Measurements from ENCODE around the gene TENM4.

TENM4 gene

DNA sequence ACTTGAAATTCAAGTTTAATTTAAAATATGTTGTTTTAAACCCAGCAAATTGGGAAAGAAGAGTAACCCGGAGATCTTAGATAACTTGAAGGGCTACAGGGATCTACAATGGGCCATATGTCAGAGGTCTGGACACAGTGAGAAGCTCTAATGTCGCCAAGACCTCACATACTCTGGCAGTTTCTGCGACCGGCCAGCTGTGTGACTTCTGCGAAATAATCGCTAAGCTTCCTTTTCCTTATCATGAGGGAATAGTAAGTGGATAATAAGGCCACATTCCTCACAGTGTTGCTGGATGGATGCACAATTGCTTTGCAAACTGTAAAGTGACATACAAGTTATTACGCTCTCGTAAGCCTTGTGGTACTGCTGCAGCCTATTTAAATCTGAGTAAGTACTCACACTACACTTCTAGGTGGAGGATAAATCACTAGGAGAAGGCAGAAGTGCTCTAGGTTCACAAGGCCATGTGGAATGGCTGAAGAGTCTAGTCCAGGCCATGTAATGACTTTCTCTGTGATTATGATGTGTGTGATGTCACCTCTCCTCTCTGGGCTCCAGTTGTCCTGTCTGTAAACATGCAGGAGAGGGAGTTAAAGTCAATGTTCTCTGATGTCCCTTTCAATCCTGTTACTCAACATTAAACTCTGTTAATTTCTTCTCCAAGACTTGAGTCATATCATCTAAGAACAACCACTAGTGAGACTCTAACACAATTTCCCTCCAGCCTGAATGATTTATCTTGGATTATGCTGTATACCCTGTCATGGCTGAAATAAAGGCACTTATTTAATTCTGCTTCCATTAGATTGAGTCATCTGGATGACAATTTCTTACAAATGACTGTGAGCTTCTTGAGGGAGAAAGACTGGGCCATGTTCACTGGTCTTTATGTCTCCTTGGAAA, 673.5 kb downstream of the TENM4 start:
- Histone ChIP-seq H3K4me3 (ENCODE audit: low read depth in 1 of 2, low read length in 2 of 2) (no peak overlapping the region), H4K20me1 (ENCODE audit: insufficient read depth, low read length) (no peaks in the 10 kb centered on the region), H3K36me3 (ENCODE audit: insufficient read depth, low read length) (no peaks in the 10 kb centered on the region), H3K79me2 (ENCODE audit: insufficient read depth, low read length) (no peaks in the 10 kb centered on the region), H2AFZ (ENCODE audit: low read depth, low read length) (no peak overlapping the region), H3K27ac (ENCODE audit: low read length) (no peak overlapping the region), H3K4me2 (ENCODE audit: insufficient read depth, low read length) (no peak overlapping the region), H3K27me3 (ENCODE audit: insufficient read depth, low read length, poor library complexity) (no peaks in the 10 kb centered on the region), H3K9ac (ENCODE audit: low read depth, low read length) (no peak overlapping the region), H3K4me1 (ENCODE audit: insufficient read depth, low read length) (no peaks in the 10 kb centered on the region), H3K9me3 (ENCODE audit: insufficient read depth, low read length, severe bottlenecking) (no peaks in the 10 kb centered on the region)
- no peak for ATAC-seq (ENCODE audit: insufficient read depth, low read depth)
- no peak for DNase-seq
- TF ChIP-seq CTCF (IDR thresholded peaks at IDR 0.05; ENCODE audit: borderline replicate concordance, extremely low read depth, low read length, poor library complexity, severe bottlenecking) = no peak
- no peak for TF ChIP-seq EZH2 (IDR thresholded peaks at IDR 0.05; ENCODE audit: borderline replicate concordance, low read depth, low read length, severe bottlenecking)

GRCh38 chr11:78764946-78765345, 675.9 kb downstream of the TENM4 start:
- TF ChIP-seq CTCF (IDR thresholded peaks at IDR 0.05; ENCODE audit: borderline replicate concordance, extremely low read depth, low read length, poor library complexity, severe bottlenecking) (no peak), EZH2 (IDR thresholded peaks at IDR 0.05; ENCODE audit: borderline replicate concordance, low read depth, low read length, severe bottlenecking) (no peak)
- Histone ChIP-seq H3K79me2 (ENCODE audit: insufficient read depth, low read length) (no peaks in the 10 kb centered on the region), H3K36me3 (ENCODE audit: insufficient read depth, low read length) (no peaks in the 10 kb centered on the region), H2AFZ (ENCODE audit: low read depth, low read length) (no peak overlapping the region), H4K20me1 (ENCODE audit: insufficient read depth, low read length) (no peaks in the 10 kb centered on the region), H3K9ac (ENCODE audit: low read depth, low read length) (no peak overlapping the region), H3K4me3 (ENCODE audit: low read depth in 1 of 2, low read length in 2 of 2) (no peak overlapping the region), H3K27ac (ENCODE audit: low read length) (no peak overlapping the region), H3K4me2 (ENCODE audit: insufficient read depth, low read length) (no peak overlapping the region), H3K4me1 (ENCODE audit: insufficient read depth, low read length) (no peaks in the 10 kb centered on the region), H3K9me3 (ENCODE audit: insufficient read depth, low read length, severe bottlenecking) (no peaks in the 10 kb centered on the region), H3K27me3 (ENCODE audit: insufficient read depth, low read length, poor library complexity) (peaks cover 3% of the 10 kb centered on the region)
- DNase-seq = no peak
- no peak for ATAC-seq (ENCODE audit: insufficient read depth, low read depth)

GRCh38 chr11:78763664-78764063, 677.2 kb downstream of the TENM4 start:
- no peak for TF ChIP-seq EZH2 (IDR thresholded peaks at IDR 0.05; ENCODE audit: borderline replicate concordance, low read depth, low read length, severe bottlenecking)
- TF ChIP-seq CTCF (IDR thresholded peaks at IDR 0.05; ENCODE audit: borderline replicate concordance, extremely low read depth, low read length, poor library complexity, severe bottlenecking) = no peak
- H3K36me3 ChIP-seq (ENCODE audit: insufficient read depth, low read length) = no peaks in the 10 kb centered on the region
- H4K20me1 ChIP-seq (ENCODE audit: insufficient read depth, low read length) = no peaks in the 10 kb centered on the region
- peaks cover 8% of the 10 kb centered on the region for H3K27me3 ChIP-seq (ENCODE audit: insufficient read depth, low read length, poor library complexity)
- H2AFZ ChIP-seq (ENCODE audit: low read depth, low read length) = no peak overlapping the region
- ATAC-seq (ENCODE audit: insufficient read depth, low read depth) (no peak), DNase-seq (no peak)
- no peak overlapping the region for H3K4me3 ChIP-seq (ENCODE audit: low read depth in 1 of 2, low read length in 2 of 2)
- no peak overlapping the region for H3K4me2 ChIP-seq (ENCODE audit: insufficient read depth, low read length)
- no peaks in the 10 kb centered on the region for H3K9me3 ChIP-seq (ENCODE audit: insufficient read depth, low read length, severe bottlenecking)
- no peaks in the 10 kb centered on the region for H3K4me1 ChIP-seq (ENCODE audit: insufficient read depth, low read length)
- H3K27ac ChIP-seq (ENCODE audit: low read length) = no peak overlapping the region
- H3K9ac ChIP-seq (ENCODE audit: low read depth, low read length) = no peak overlapping the region
- no peaks in the 10 kb centered on the region for H3K79me2 ChIP-seq (ENCODE audit: insufficient read depth, low read length)

Data from DND-41 (cell line).